Measurements from ENCODE around the gene MYMK.

Gene MYMK

DNA sequence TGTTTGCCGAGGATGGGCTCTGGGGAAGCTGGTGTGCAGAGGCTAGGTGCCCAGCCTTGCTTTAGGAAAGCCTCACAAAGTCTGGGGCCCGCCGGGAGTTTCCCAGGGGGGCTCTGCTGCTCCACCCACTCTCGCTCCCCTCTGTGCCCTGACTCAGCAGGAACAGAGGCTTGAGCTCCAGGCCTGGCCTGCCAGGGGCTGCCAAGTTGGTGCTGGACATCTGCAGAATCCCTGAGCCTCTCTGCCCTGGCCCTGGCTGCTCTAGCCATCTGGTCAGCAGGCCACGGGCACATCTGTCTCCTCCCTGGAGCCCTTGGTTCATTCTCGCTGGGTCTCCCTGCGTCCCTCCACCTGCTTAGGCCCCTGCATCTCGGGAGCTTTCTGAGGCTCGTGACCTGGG, 9.1 kb upstream of the MYMK start:
- DNase-seq = no peak

DNA sequence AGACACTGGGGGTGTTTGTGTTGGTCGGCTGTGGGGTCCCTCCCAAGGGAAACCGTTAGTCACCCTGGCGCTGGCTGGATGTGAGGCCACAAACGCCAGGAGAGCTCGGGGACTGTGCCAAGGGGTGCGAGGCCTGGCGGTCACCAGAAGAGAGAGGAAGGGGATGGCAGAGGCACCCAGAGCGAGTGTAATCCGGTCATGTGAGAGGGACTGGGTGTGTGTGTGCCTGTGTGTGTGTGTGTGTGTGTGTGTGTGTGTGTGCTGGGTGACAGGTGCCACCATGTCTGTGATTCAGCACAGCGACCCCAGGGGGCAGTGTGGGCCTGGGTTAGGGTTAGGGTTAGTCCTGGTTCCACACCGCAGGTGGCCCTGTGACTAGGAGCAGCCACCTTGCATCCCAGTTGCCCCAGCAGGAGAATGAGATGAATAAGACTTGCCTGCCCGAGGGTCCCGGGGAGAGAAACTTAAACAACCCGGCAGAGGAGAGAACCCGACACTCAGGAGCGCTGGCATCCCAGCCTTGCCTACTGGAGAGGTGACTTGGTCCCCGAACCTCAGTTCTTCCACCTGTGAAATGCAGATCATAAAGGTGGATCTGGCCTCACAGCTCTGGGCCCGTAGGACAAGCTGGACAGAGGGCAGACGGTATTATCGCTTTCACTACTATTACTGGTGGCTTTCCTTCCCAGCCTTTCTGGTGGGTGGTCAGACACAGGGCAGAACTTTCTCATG, 8.3 kb upstream of the MYMK start:
- DNase-seq = peak; percentile 7

DNA sequence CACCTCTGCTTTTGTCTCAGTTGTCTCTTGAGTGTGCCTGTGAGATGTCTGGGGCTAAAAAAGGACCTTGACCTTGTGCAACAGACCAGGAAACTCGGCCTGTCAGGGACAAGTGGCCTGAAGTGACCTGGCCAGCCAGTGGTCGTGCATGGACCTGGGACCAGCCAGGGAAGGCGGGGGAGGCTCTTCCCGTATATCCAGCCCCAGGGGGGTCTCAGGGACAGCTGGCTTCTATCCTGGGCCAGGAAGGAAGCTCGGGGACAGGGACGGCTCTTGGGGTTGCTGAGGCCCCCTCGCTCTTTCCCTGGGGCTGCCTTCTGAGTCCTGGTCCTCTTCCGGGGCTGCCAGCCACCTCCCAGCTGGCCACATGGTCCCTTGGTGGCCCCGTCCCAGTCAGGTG, 6.5 kb upstream of the MYMK start:
- DNase-seq = no peak

DNA sequence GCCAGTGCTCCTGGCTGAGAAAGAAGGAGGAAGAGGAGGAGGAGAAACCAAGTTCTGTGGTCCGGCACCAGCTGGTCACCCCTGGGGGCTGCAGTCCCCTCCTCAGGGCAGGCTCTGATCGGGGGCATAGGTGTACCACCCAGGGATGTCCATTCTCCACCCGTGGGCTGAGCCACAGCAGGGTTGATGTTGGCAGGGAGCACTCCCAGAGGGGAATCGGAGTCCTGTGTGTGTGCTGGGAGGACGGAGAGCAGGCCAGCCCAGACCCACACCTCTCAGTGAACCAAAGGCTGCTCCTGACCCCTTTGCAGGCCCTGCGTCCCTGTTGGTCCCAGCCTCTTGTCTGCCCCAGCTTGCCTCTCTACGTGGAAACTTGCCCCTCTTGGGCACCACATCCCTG, 5.1 kb upstream of the MYMK start:
- DNase-seq = no peak

DNA sequence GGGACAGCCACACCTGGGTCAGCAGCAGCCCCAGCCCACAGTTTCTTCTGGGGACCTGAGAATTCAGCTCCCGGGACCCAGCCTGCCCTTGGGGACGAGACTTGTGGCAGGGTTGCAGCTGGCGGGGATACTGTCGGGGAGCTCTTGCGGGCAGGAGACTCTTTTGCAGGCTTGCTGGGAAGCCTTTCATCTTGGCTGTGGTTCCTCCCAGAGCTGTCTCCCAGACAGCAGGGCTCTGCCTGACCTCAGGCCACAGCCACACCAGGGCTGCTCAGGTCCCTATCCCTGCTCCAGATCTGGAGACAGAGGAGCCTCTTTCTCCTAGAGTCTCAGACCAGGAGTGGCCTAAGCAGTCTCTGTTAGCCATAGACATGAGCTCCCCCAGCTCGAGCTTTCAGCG, 4.7 kb upstream of the MYMK start:
- no peak for DNase-seq

DNA sequence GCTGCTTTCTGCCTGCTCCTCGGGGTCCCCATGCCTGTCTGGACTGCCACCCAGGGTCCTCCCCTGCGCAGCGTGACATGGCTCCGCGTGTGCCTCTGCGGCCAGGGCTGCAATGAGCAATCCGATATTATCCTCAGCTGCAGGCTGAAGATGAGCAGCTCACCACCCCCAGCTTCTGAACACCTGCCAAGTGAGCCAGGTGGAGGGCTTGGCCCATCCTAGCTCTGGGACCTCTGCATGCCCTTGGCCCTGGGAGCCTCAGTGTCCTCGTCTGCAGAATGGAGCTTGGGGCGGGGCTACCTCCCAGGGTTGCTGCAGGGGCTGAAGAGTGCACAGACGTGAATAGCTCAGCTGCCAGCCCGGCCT, 4.1 kb upstream of the MYMK start:
- DNase-seq = no peak

DNA sequence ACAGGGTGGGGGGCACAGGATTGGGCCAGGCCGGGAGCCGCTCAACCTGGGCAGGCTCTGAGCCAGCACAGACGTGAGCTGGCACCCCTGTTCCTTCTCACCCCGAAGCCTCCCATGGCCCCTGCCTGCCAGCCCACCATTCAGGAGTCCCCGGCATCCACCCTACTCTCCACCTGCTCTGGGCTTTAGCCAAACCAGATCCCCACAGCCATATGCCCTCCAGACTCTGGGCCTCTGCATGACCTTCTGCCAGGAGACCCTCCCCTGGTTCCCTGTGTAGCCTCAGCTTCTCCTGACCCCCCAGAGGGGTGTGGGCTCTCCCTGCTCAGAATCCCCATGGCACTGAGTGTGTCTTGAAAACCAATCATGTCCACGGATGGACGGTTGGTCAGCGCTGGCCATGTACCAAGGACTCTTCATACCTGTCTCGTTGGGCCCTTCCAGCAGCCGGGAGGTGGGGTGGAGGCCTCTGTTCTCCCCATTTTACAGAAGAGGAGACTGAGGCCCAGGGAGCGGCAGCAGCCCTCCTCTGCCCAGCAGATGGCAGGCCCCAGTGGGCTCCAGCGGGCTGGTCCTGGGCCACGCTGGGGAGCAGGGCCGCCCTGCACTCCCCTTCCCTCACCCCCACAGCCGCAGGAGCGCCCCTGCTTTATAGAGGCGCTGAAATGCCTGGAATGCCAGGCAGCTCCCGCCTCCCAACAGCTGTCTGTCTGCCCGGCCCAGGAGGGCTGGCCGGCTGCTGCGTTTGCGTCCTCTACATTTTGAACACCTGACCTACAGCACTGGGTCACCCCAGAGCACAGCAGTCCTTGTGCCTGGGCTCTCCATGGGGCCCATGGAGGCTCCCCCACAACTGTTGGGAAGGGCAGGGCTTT, 3.5 kb upstream of the MYMK start:
- DNase-seq = no peak

DNA sequence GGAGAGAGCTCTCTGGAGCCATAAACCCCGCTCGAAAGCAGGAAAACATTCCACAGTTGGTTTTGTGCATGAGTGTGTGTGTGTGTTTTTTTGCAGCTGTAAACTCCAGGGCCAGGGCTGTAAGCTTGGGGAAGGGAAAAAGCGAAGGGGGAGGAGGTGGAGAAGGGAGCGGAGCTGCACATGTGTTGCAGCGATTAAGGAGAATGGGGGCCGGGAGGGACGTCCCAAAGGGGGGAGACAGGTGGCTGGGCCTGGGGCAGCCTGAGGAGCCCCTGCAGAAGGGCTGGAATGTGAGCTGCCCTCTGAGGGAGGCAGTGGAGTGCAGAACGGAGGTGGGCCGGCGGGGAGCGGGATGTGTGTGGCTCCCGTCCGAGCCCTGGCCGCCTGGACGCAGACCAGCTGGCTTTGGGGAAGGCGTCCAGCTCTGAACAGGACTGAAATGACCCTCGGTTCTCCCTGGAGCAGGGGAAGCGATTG, 2.7 kb upstream of the MYMK start:
- no peak for DNase-seq

DNA sequence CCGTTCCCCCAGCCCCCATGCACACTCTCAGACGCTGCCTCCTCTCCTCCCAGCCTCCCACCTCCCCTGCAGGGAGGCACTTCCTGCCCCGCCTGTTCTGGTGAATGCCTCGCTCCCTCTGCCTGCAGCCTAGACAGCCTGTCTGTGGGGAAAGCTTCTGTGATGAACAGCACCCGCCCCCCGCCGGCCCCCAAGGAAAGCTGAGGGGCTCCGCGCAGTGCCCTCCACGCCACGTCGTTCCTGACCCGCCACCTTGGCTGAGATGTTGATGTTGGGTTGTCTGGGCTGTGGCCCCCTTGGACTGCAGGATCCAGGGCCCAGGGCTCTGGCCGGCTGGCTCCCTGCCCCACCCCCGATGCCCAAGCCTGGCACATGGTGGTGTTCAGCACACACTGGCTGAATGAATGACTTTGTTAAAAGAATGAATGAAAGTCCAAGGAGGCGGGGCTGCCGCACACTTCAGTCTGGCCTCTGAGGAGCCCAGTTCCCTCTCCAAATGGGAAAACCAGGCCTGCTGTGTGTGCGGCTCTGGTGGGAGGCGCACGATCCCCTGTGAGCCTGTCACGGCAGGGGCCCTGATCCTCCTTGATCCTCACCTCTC, 2.1 kb upstream of the MYMK start:
- no peak for DNase-seq

DNA sequence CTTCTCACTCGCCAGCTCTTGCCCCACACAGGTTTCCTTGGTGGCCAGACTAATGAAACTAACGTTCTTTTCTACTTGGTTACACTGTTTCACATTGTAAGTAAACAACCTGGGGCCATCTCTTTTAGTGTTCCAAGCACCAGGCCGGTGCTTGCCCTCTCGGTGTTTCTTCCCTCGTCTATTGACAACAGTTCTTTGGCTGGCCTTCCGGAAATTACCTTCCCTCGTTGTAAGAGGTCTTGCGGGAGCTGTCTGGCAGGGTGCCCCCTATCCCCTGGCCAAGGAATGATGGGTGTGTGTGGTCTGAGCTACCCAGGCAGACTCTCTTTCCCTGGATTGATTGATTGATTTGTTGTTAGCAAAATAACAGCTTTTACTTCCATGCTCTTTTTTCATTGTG, 918 bp upstream of the MYMK start:
- no peak for DNase-seq

DNA sequence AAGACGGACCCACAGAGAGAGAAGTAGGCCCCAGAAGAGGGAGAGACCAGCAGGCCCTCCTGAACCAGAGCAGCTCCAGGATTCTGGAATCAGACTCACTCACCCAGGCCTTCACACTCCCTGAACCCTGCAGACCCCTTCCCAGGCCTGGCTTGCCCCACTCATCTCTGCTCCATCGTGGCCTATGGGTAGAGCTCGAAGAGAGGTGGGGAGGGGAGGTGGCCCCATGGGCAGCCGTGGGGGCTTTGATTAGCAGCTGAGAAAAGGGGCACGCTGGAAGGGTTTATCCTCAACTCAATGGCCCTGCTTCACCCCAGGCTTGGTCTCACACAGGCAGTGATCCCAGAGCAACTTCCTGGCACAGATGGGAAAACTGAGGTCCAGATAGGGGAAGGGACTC, 613 bp downstream of the MYMK start:
- no peak for DNase-seq

DNA sequence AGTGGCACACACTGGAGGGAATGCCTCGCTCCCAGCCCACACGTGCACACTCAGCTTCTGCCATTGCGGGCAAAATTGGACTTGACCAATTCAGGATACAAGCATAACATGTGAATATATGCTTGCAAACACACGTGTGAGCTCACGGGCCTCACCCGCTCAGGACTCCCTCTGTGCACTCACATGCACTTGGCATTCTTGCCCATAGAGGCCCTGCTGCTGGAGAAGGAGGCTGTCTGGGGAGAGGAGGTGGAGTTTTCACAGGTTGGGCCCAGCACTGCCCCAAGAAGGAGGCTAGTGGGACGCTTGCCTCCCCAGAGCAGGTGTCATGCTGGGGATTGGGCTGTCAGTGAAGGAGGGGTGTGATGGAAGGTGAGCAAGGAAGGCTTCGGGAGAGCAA, 1.7 kb downstream of the MYMK start:
- no peak for DNase-seq

DNA sequence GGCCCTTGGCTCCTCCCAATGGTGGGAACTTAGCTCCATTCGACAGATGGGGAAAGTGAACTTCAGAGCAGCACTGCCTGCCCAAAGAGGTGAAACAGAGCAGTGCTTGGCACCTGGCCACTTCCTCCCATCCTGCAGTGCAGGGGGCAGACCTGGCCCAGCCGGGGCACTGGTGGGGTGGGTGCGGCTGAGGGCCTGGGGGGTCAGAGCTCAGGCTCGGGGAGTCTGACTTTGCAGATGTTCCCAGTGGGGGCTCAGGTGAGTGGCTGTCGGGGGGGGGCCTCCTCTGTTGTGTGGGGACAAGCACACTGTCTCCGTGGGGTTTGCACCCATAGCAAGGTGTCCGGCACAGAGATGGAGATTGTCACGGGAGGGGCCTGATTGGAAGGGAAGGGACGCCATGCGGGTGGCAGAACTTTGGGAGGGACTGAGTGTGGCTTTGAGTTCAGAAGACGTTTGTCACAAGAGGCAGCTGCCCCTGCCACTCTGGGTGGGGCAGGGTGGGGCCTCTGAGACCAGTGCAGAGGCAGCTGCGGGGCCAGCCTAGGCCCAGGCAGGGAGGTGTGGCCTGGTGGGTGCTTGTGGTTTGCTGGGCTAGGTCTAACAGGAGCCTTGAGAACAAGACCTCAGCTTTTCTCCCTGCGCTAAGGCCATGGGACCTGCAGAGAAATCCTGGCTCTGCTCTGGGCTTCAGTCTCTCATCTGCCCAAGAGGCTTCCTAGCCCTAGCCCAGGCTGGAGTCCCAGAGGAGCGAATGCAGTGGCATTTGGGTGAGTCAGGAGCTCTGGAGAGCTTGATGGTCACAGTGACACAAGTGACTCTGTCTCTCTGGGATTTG, 2.5 kb downstream of the MYMK start:
- DNase-seq = no peak

DNA sequence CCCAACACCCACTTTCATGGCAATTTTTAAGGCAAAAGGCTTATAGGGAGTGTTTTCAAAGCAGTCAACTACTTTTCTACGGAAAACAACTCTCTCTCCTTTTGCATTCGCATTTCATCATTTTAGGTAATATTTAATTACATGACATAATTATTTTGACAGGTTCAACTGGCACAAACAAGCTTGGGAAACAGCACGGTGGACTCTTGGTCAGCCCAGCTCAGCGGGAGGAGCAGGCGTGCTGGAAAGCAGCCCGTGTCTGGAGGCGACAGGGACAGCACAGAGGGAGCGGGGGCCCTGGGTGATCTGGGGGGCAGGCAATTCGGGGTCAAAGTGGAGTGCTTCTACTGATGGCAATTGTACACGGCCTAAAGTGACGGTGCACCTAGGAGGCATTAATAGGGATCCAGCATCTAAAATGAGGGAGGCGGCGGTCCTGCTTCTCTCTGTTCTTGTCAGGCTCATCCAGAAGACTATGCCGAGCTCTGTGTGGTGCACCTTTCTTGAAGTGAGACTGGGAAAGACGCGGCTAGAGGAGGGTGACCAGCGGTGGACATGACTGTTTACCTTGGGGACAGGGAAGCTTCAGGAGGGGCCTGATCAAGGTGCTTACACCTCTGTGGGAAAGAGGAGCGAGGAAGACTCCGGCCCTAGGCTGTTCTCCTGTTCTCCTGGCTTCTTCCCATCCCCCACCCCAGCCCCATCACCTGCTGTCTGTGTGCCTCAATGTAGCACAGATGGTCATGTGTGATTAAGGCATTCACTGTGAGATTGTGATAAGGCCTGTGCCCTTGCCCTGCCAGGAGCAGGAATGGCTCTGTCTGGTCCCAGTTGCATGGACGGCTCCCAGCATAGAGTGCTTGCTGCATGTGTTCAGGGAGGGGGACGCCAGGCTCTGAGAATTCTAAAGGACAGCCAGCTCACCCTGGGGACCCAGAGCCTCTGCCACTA, 3.4 kb downstream of the MYMK start:
- DNase-seq = no peak

DNA sequence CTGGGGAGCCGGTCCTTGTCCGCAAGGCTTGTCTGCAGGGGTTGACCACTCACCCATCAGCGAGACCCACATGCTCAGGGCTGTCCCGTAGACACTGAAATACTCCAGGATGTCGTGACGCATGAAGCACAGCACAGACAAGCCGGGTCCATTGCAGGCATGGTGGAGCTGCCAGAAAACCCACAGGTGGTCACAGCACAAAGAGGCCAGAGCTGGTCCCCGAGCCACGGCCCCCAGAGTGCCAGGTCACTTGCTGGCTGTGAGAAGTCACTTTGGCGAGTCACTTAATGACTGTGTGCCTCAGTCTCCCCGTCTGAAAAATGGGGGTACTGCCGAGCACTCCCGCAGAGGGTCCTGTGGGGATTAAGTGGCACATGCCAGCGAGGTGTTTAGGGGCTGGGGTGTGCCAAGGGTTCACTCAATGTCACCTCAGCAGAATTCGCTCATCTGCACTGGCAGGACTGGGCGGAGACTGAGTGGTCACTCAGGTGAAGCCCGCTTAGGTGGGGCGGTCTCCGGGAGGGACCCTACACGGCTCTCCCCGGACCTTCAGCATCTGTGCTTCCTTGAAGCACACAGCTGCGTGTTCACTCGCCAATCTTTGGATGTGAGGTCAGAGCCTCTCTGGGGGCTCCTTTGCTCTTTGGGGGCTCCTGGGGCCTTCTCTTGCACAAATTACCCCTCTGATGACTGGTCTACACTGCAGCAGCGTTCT, 4.5 kb downstream of the MYMK start:
- no peak for DNase-seq

DNA sequence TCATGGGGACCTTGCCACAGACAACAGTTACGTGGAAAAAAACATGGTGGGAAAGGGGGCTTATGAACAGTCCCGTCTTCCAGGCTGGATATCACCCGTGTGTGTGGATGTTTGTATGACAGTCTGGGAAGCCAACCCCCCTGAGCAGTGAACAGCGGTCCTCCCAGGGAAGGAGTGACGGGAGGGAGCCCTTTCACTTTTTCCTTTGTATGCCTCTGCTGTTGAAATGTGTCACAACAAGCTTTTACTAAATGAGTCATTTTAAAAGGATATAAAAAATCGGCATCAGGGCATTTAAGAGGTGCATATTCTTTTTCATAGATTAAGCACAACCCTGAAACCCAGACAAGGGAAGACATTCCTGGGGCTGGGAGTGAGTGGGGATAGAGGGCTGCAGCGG, 5.1 kb downstream of the MYMK start:
- no peak for DNase-seq

DNA sequence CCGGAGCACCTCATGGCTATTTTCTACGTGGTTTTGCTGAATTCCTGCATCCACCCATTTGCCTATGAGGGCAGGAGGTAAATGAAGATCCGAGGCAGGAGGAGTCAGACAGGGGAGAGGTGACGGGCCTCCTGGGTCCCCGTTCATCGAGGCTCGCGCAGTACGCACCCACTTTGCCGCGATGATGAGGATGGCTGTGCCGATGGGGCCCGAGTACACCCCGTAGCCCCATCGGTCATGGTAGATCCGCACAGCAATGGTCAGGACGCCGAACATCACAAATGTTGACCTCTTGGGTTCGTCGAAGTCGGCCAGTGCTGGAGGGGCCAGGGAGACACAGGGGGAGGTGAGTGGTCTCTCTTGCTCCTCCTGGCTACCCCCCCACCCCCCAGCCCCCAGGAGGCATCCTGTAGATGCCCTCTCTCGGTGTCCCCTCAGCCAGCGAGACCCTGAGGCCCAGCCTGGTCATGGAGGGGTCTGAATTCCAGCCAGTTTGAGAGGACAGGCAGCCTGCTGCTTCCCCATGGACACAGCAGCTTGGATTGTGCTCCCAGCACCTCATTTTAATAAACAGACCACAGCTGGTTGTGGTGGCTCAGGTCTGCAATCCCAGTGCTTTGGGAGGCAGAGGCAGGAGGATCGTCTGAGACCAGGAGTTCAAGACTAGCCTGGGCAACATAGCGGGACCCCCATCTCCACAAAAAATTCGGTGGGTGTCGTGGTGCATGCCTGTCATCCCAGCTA, 5.9 kb downstream of the MYMK start:
- DNase-seq = no peak

DNA sequence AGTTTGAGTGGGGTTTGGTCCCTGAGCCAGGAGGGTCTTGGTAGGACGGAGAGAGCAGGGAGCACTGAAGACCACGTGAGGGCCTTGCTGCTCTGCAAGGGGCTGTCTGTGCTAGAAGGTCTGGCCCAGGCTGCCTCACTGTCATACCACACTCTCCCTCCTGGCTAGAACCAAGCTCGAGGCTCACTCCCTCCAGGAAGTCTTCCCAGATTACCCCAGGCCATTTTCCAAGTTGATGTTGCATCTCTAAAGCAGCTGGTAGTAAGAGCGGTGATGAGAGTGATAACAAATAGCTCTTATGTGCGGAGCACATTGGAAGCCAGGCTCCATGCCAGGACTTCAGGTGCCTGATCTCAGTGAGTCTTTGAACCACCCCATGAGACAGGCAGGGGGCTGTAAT, 6.6 kb downstream of the MYMK start:
- DNase-seq = no peak

DNA sequence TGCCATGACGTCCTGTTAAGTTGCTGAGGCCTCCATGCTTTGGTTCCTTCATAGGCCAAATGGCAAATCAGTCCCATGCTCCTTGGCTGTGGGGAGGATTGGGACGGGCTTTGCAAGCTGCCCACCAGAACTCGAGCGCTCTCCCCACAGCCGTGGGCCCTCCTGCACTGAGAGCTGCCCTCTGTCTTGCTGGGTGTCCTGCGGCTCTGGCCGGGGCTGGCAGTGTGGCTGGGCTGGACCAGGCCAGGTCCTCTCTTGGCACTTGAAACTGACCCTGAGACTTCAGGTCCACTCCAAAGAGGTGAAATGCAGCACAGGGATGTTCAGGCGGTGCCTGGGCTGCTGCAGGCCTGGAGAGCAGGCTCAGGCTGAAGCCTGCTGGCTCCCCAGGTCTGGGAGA, 7.0 kb downstream of the MYMK start:
- DNase-seq = no peak

DNA sequence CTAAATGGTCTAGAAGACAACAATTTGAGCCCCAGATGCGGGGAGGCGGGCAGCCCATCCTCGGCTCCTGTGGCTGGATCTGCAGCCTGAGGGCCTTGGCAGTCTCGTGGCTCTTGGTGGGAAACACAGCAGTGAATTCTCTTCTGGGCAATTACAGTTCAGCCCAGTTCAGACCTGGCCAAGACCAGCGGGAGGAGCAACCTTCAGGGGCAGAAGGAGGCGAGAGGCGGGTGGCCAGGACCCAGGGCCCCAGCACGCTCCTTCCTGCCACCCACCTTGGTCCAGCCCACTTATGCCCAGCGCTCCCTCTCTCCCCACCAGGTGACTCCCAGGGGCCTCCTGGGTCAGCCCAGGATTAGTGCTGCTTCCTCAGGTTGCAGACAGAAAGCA, 7.8 kb downstream of the MYMK start:
- DNase-seq = no peak

All from NCI-H748 treated with DMSO at 0.1 percent for 48 hours (cell line).